GM15510 (cell line): ENCODE results near the gene ADAMTSL2.

Source experiments
- POLR2A ChIP-seq: IDR thresholded peaks from 3 replicates; pipeline ENCODE4 v1.6.1; 2011; ENCODE audit warnings: borderline replicate concordance; ENCODE audit not compliant: insufficient read length; ENCODE audit errors: extremely low read depth

Gene ADAMTSL2

DNA sequence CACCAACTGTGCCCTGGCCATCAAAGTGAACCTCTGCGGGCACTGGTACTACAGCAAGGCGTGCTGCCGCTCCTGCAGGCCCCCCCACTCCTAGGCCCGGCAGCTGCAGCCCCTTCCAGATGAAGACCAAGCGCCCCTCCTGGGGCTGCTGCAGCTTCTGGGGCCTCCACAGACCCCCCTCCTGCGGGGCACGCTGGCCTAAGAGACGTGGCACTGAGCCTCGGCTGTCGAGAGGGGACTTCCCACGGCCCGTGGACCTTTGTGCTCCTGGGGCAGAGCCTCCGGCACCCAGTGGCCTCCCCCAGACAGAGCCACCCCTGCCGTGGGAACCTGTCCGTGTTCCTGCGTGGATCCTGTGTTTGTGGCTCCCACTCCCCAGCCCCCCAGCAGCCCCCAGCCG, 40.3 kb downstream of the ADAMTSL2 start:
- TF ChIP-seq POLR2A = no peak

DNA sequence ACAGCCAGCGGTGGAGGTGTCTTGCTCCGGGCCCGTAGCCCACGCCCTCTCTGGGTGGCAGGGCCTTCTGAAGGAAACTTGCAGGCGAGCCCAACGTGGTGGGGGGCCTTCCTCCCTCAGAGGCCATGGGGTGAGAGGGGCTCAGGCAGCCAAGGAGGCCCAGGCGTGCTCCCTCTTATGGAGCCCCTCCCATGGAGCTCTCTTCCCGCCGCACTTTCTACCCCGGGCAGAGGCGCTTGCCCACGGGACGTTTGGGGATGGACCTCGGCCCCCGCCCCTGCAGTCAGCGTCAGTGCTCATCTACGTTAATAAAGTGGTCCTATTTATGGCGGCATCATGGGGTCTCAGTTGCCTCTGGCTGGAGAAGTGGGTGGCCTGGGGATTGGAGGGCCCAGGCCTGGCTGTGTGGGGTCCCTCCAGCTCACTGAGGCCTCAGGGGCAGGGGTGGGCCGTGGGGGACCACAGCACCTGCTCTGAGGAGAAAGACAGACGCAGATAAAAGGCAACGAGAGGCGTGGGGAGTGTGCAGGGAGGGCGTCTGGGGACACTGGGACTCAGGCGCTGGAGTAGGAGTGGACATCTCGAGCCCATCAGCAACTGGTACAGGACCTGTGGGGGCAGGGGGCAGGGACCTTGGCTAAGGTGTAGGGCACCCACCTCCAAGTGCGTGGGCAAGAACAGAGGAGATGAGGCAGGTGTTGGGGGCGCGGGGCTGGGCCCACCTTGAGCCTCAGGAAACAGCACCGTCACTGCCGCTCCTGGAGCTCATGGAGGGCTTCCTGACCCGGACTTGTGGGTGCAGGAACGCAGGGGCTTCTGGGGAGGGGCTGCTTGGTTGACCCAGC, 40.9 kb downstream of the ADAMTSL2 start:
- TF ChIP-seq POLR2A = no peak

DNA sequence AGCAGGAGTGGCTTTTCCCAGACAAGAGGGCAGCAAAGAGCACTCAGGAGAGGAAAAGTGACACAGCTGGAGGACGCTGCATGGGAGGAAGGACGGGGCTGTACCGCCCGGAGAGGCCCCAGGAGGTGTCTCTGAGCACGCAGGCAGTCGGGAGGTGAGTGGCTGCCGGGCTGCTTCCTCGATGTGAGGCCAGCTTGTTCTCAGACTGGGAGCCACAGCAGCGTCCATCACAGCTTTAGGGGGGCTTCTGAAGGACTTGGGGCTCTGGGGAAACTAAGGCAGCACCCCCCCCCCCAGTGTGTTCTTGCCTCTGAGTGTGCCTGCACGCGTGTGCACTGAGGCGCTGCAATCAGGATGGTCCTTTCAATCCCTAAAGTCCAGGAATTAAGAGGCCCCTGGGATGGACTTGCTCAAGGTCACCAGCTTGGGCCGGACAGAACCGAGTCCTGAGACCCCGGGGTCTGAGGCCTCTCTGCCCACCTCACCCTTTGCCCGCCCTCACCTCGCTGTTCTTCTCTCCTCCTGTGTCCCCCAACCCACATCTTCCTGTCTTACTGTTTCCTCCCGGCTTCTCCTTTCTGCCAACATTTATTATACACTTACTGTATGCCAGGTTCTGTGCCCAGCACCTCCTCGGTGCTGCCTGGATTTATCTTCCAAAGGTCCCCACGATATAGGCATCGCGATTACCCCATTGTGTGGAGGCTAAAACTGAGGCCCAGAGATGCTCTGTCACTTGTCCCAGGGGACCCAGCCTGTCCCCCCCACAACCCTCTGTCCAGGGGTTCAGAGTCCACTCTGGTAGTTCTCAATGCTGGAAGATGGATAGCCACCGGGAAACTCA, 41.7 kb downstream of the ADAMTSL2 start:
- TF ChIP-seq POLR2A = no peak

DNA sequence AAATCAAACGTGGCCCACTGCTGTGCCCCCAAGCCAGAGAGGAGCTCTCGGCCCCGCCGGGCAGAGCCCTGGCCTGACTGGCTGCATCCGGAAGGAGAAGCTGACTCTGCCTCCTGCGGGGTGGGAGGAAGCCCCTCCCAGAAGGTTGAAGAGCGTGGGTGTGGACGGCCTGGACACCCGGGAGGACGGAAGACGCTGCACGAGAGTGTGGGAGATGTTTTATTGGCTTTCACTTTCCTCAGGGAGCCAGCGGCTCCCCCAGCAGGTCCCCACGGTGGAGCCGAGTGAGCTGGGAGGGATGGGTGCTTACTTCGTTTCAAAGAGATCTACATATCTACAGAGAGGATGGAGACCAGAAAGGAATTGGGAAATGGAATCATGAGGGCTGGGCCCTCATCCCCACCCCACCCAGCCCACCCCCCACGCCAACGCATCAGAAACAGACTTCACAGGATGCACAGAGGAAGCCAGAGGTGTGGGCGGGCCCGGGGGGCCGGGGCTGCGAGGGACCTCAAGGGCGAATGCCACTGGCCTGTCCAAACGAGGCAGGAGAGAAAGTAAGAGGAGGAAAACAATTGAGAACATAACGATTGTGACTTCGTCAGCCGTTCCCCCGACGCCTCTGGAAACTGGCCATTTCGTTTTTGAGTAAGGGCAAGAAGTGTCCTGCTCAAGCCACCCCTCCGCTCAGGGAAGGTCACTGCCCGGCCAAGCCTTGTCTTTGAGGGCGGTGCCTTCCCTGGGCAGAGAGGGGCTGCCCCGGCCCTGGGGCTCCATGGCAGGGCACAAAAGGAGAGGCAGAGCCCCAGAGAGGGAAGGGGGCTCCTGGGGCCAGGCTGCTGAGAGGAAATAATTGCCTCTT, 42.6 kb downstream of the ADAMTSL2 start:
- no peak for TF ChIP-seq POLR2A

- no peak for TF ChIP-seq POLR2A
Measured at GRCh38 chr9:133577737-133578112, 43.2 kb downstream of the ADAMTSL2 start.

GRCh38 chr9:133578524-133579441, 44.3 kb downstream of the ADAMTSL2 start:
- TF ChIP-seq POLR2A = no peak

DNA sequence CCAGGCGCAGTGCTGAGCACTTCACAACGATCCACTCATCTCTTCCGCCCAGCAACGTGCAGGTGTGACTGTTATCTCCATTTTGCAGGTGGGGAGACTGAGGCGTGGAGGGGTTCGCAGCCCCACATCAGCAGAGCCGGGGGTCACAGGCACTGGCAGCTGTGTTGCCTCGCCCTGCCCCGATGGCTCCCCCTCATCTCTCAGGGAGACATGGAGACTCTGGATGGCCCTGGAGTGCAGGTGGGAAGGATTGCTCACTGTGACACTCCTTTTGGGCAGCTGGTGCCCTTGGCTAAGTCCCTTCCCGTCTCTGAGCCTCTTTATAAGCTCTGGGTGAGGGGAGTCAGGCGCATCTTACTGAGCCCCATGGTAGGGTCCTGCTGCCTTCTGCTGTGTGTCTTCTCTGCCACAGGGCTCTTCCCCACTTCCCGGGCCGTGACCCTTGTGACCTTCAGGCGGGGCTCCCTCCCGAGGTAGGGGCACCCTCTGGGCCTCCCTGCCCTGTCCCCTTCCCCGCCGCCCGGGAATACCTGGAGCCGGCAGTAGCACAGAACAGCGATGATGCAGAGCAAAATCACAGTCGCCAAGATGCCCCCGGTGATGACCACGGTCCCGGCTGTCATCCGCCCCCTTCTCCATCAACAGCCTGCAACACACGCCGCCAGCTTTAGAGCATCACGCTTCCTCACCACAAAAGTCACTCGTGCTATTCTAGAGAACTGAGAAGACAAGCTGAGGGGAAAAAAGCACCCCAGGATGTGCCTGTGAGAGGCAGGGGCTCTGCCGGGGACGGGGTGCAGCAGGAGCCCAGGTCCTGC, 45.3 kb downstream of the ADAMTSL2 start:
- no peak for TF ChIP-seq POLR2A

DNA sequence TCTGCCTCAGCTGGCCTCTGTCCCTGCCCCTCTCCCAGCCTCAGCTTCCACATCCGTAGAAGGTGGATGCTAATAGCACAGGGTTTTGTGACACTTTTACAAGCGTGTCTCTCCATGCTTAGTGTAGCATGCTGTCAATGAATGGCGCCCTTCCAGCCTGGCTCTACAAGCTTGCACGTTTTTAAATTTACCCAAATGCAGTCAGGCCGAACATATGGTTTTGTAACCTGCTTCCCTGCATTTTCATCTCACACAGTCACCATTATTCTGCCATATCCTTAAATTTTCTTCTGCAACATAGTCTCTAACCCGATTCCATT, 45.9 kb downstream of the ADAMTSL2 start:
- TF ChIP-seq POLR2A = no peak

DNA sequence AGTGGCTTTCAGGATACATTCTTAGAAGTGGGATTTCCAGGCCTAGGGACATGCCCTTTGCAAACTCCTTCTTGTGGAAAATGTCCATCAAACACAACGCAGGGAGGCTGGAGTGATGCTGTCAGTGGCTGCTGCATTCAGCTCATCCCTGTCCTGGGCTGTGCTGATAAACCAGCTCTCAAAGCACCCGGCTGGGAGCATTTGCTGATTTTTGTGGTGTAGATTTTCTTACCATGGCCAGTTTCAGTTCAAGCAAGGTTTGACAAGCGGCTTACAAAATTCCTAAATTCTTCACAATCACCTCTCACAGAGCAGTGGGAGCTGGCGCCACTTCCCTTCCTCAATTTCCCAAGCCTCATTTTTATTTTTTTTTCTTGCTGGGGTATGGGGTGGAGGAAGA, 46.5 kb downstream of the ADAMTSL2 start:
- no peak for TF ChIP-seq POLR2A

- no peak for TF ChIP-seq POLR2A
Measured at GRCh38 chr9:133581513-133582343, 47.2 kb downstream of the ADAMTSL2 start.

DNA sequence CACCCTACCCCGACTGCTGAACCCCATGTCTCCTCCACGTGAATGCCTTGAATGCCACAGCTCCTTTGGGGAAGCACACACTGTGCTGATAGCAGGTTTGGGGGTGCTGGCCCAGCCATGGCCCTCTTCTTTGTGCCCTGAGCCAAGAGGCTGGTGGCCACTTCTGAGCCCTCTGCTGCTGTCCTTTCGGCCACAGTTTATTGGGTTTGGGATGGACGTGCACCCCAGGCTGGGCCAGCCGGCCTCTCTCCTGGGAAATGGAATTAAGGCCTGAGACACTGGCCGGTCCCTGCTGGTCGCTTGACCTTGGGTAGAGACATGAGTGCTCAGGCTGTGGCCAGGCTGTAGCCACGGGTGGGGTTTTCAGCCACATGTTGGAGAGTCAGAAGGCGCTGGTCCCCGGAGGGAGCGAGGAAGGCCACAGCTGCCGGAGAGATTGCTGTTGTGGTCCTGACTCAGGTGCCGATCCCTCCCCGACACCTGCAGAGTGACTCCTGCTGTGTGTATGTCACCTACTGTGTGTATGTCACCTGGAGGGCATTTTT, 48.1 kb downstream of the ADAMTSL2 start:
- no peak for TF ChIP-seq POLR2A

DNA sequence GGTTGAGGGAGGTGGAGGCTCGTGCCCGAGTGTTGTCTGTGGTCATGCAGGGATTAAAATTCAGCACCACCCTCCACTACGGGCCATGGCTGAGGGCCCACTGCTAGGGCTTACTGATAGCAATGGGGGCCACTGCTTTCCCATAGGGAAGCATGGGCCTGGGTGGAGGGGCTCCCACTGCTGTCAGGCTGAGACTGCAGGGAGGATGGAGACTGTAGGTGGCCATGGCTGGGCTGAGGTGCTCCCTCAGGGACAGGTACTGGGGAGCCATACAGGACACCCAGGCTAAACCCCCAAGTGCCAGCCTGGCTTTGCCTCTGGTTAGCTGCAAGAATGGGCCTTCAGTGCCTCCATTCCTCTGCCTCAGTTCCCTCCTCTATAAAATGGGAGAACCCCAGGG, 48.6 kb downstream of the ADAMTSL2 start:
- TF ChIP-seq POLR2A = no peak

DNA sequence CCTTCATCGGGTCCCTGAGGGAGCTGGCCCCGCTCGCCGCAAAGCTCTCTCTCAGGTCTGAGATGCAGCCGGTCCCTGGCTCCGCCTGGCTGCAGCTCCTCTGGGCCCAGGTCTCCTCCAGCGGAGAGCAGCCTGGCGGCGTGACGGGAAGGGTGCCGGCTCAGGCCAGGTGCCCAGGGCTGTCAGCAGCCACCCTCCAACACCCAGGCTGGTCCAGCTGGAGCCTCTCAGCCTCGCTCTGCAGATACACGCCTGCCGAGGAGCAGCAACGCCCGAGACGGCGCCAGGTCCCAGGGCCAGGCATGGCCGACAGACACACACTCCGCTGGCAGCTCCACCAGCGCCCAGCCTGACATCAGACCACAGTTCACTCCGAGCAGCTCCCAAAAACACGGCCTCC, 49.1 kb downstream of the ADAMTSL2 start:
- no peak for TF ChIP-seq POLR2A

GRCh38 chr9:133584167-133584558, 49.7 kb downstream of the ADAMTSL2 start:
- no peak for TF ChIP-seq POLR2A
